ENCODE results near the gene PXMP4. TPM values are rescaled to one million over a fixed set of nuclear protein-coding genes. Genes with fewer than 3 reads are reported as not detected.

The PXMP4 gene
- total and polyA plus RNA-seq, 9 of the 15 experiments (the other 6 are each of a cell fraction or from before 2014, with no cell fraction given), result 4.8 to 29.1 (median 6.8) TPM

DNA sequence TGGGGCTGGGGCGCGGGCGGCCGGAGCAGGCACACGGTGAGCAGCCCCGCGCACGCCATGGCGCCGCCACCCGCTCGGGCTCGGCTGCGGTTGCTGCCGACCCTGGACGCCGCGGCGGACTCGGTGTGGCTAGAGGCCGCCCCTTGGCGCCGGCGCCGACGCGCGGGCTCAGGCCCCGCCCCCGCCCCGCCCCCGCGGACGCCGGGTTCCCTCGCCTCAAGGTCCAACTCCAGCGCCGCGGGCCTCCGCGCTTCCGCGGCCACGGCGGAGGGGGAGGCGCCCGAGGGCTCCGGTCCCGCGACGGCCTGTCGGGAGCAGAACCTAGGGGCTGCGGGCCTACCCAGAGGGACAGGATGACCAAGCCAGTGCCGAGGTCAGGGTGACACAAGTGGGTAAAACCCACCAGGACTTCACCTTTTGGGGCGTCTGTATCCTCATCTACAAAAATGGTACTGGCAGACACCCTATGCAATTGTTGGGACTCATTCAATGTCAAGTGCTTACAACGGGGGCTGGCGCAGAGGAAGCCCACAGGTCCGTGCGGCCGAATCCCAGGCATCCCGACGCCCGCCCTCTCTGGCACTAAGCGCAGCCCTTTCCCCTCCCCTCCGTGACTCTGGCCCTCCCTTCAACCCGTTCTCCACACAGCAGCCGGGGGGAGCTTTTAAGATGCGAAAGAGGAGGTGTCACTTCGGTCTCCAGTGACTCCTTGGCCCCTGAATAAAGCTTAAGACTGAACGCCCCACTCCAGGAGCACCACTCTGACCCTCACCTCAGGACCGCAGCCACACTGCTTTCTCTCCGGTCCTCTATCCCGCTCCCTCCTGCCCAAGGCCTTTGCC is 45.6 kb downstream of the PXMP4 start, which contains the start of gene NECAB3 (continued):
- no peak for TF ChIP-seq MYNN (IDR thresholded peaks at IDR 0.05)
- TF ChIP-seq MYNN (CRISPR knock-in tag; IDR thresholded peaks at IDR 0.05), result no peak
- 0 out of 2 replicates have a peak, but pooled peaks have one; percentile 40 for TF ChIP-seq ZNF592 (IDR thresholded peaks at IDR 0.05)
- TF ChIP-seq, protein P1, sequence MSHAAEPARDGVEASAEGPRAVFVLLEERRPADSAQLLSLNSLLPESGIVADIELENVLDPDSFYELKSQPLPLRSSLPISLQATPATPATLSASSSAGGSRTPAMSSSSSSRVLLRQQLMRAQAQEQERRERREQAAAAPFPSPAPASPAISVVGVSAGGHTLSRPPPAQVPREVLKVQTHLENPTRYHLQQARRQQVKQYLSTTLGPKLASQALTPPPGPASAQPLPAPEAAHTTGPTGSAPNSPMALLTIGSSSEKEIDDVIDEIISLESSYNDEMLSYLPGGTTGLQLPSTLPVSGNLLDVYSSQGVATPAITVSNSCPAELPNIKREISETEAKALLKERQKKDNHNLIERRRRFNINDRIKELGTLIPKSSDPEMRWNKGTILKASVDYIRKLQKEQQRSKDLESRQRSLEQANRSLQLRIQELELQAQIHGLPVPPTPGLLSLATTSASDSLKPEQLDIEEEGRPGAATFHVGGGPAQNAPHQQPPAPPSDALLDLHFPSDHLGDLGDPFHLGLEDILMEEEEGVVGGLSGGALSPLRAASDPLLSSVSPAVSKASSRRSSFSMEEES (CRISPR knock-in tag; IDR thresholded peaks at IDR 0.05), result no peak
- TF ChIP-seq, protein P2, sequence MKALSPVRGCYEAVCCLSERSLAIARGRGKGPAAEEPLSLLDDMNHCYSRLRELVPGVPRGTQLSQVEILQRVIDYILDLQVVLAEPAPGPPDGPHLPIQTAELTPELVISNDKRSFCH (CRISPR knock-in tag; IDR thresholded peaks at IDR 0.05), result no peak
- TF ChIP-seq, protein P2 (tag; IDR thresholded peaks at IDR 0.05), result no peak
- no peak for TF ChIP-seq ZNF217 (CRISPR knock-in tag; IDR thresholded peaks at IDR 0.05)
- no peak for TF ChIP-seq ZNF384 (IDR thresholded peaks at IDR 0.05; ENCODE audit: low read depth, low read length)
- TF ChIP-seq RAD21 (CRISPR knock-in tag; conservative IDR thresholded peaks at IDR 0.05 in 1 of 2, IDR thresholded peaks at IDR 0.05 in 1 of 2), result no peak; a peak in 1 of 4 replicates
- no peak for TF ChIP-seq ZNF23 (CRISPR knock-in tag; IDR thresholded peaks at IDR 0.05)
- no peak for TF ChIP-seq KAT8 (IDR thresholded peaks at IDR 0.05; ENCODE audit: low read depth)
- TF ChIP-seq TRIM25 (IDR thresholded peaks at IDR 0.05; ENCODE audit: borderline replicate concordance), result no peak
- TF ChIP-seq MLX (CRISPR knock-in tag; conservative IDR thresholded peaks at IDR 0.05), result no peak
- TF ChIP-seq GABPB2 (CRISPR knock-in tag; conservative IDR thresholded peaks at IDR 0.05), result no peak
- TF ChIP-seq NCOA1 (IDR thresholded peaks at IDR 0.05; ENCODE audit: low read depth), result no peak
- no peak for TF ChIP-seq ZNF133 (CRISPR knock-in tag; IDR thresholded peaks at IDR 0.05)
- peak; percentile 29; the same call in 1 of the 2 replicates for TF ChIP-seq GABPA (tag; conservative IDR thresholded peaks at IDR 0.05; ENCODE audit: low read depth)
- TF ChIP-seq KDM4B (IDR thresholded peaks at IDR 0.05; ENCODE audit: borderline replicate concordance in 2 of 2, low read depth in 1 of 2), result no peak
